ENCODE data around the gene EPHB2. TPM values are rescaled to one million over a fixed set of nuclear protein-coding genes. Genes with fewer than 3 reads are reported as not detected.
A peak's percentile ranks its signal among the peaks of the same experiment; 100 is the strongest.

Gene EPHB2
- polyA plus RNA-seq, 12 donors = 11.8 to 33.7 (median 19.1) TPM; not detected in 1

GRCh38 chr1:22854688-22855565 is 144.3 kb downstream of the EPHB2 start:
- DNase-seq = no peak

GRCh38 chr1:22855668-22856606 is 145.3 kb downstream of the EPHB2 start:
- DNase-seq = no peak

- no peak for DNase-seq
These were observed 147.0 kb downstream of the EPHB2 start for GRCh38 chr1:22857661-22858060.

- no peak for DNase-seq
These were observed 149.8 kb downstream of the EPHB2 start for GRCh38 chr1:22860414-22860800.

GRCh38 chr1:22860883-22861385 is 150.3 kb downstream of the EPHB2 start:
- no peak for DNase-seq

GRCh38 chr1:22861764-22862440 is 151.3 kb downstream of the EPHB2 start:
- peak; percentile 34 for DNase-seq

GRCh38 chr1:22862752-22863151 is 152.1 kb downstream of the EPHB2 start:
- no peak for DNase-seq

- DNase-seq = no peak
These were observed 153.1 kb downstream of the EPHB2 start for GRCh38 chr1:22863766-22864165.

GRCh38 chr1:22864886-22865285 is 154.2 kb downstream of the EPHB2 start:
- no peak for DNase-seq

GRCh38 chr1:22865736-22866135 is 155.1 kb downstream of the EPHB2 start:
- DNase-seq = no peak

- no peak for DNase-seq
These were observed 156.2 kb downstream of the EPHB2 start for GRCh38 chr1:22866868-22867267.

GRCh38 chr1:22868331-22868730 is 157.7 kb downstream of the EPHB2 start:
- no peak for DNase-seq

GRCh38 chr1:22869325-22869724 is 158.7 kb downstream of the EPHB2 start:
- no peak for DNase-seq

- peak; percentile 45 for DNase-seq
These were observed 159.7 kb downstream of the EPHB2 start for GRCh38 chr1:22870201-22870871.

GRCh38 chr1:22872981-22873664 is 162.5 kb downstream of the EPHB2 start:
- no peak for DNase-seq

GRCh38 chr1:22874785-22875184 is 164.1 kb downstream of the EPHB2 start:
- DNase-seq = no peak

GRCh38 chr1:22875241-22875640 is 164.6 kb downstream of the EPHB2 start:
- DNase-seq = no peak

GRCh38 chr1:22875841-22876240 is 165.2 kb downstream of the EPHB2 start:
- DNase-seq = no peak

- no peak for DNase-seq
These were observed 165.9 kb downstream of the EPHB2 start for GRCh38 chr1:22876359-22877111.
